ENCODE measurements around the gene PNMA8C. TPM values are rescaled to one million over a fixed set of nuclear protein-coding genes. Genes with fewer than 3 reads are reported as not detected.

Gene PNMA8C
- total RNA-seq, 1 experiment from 2014 or later: not detected

DNA sequence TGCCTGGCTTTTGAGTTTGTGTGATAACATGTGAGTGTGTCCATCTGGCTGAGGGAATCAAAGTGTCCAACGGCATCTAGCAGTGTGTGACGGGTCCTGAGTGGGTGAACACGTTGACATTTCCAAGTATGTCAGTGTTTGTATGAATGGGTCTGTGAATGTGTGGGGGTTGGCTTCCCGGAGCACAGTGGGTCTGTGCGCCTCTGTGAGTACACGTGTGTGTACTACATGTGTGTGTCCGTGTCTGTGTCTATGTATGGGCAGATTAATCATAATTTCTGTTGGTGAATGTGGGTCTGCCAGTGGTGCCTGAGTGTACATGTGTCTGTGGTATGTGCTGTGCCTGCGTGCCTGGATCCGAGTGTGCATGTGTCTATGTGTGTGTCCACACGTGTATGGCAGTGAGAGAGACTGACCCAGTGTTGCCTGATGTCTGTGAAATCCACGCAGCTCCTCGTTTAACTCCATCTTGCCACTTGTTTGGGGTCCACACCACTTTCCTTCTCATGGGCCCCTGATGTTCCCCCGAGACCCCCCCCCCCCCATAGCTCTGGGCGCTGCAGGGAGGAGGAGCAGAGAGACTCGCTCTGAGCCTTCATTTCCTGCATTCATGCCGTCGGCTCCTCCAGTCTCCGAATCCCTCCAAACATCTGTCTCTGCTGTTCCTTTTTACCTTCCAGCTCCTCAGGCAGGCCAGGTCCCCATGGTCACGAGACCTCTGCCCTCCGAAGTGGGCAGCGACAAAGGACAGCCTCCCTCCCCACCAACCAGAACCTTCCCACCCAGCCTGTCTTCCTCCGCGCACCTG is 20.7 kb downstream of the PNMA8C start:
- 0 out of 2 replicates have a peak, but pooled peaks cover 4% of the 10 kb centered on the region for H3K4me1 ChIP-seq (ENCODE audit: insufficient read depth, low read length)
- TF ChIP-seq EZH2 (IDR thresholded peaks at IDR 0.05; ENCODE audit: low read length, unreplicated experiment) (no peak), CTCF (conservative IDR thresholded peaks at IDR 0.05; ENCODE audit: low read depth, low read length) (no peak), EZH2phosphoT487 (IDR thresholded peaks at IDR 0.05; ENCODE audit: borderline replicate concordance, low read length) (no peak)
- no peaks in the 10 kb centered on the region for H4K20me1 ChIP-seq (ENCODE audit: low read length)
- intact Hi-C loops (cut with micrococcal nuclease): loop anchor here (10.0 kb wide), 1 partner anchor 107 kb away; no protein-coding TSS in a partner anchor
- no peak overlapping the region for H3K9ac ChIP-seq (ENCODE audit: low read length)
- POLR2A ChIA-PET (ENCODE audit: unreplicated experiment): no interaction called here
- H3K9me2 ChIP-seq (replicated peaks; ENCODE audit: low read length): no peaks in the 10 kb centered on the region
- DNase-seq (no peak), ATAC-seq (no peak)
- H3K27me3 ChIP-seq (ENCODE audit: low read length): no peaks in the 10 kb centered on the region
- no peaks in the 10 kb centered on the region for H3K36me3 ChIP-seq (ENCODE audit: low read depth, low read length)
- no peaks in the 10 kb centered on the region for H3K9me3 ChIP-seq (ENCODE audit: low read length)
- no peak overlapping the region for H3K4me2 ChIP-seq (ENCODE audit: low read length)
- H3F3A ChIP-seq (ENCODE audit: low read length, unreplicated experiment): no peaks in the 10 kb centered on the region
- H3K4me3 ChIP-seq (ENCODE audit: low read length): no peak overlapping the region
- no peaks in the 10 kb centered on the region for H3K79me2 ChIP-seq (ENCODE audit: low read length)
- no TSS peak for BruUV-seq (replicated peaks)
- H2AFZ ChIP-seq (ENCODE audit: low read length): no peak overlapping the region
- CTCF ChIA-PET: no interaction called here
- H3K27ac ChIP-seq (ENCODE audit: low read length): no peak overlapping the region

GRCh38 chr19:46406976-46407375 is 21.8 kb downstream of the PNMA8C start:
- ChIA-PET POLR2A (ENCODE audit: unreplicated experiment) (no interaction called here), CTCF (no interaction called here)
- no peaks in the 10 kb centered on the region for H3K9me3 ChIP-seq (ENCODE audit: low read length)
- no peaks in the 10 kb centered on the region for H4K20me1 ChIP-seq (ENCODE audit: low read length)
- no peak overlapping the region for H2AFZ ChIP-seq (ENCODE audit: low read length)
- no peak overlapping the region for H3K9ac ChIP-seq (ENCODE audit: low read length)
- H3K9me2 ChIP-seq (replicated peaks; ENCODE audit: low read length): no peaks in the 10 kb centered on the region
- no peaks in the 10 kb centered on the region for H3F3A ChIP-seq (ENCODE audit: low read length, unreplicated experiment)
- intact Hi-C loops (cut with micrococcal nuclease): loop anchor here (10.0 kb wide), 1 partner anchor 108 kb away; no protein-coding TSS in a partner anchor
- H3K27me3 ChIP-seq (ENCODE audit: low read length): no peaks in the 10 kb centered on the region
- H3K27ac ChIP-seq (ENCODE audit: low read length): no peak overlapping the region
- ATAC-seq (no peak), DNase-seq (no peak)
- 0 out of 2 replicates have a peak, but pooled peaks cover 4% of the 10 kb centered on the region for H3K4me1 ChIP-seq (ENCODE audit: insufficient read depth, low read length)
- H3K79me2 ChIP-seq (ENCODE audit: low read length): no peaks in the 10 kb centered on the region
- H3K4me2 ChIP-seq (ENCODE audit: low read length): no peak overlapping the region
- no TSS peak for BruUV-seq (replicated peaks)
- TF ChIP-seq EZH2 (IDR thresholded peaks at IDR 0.05; ENCODE audit: low read length, unreplicated experiment) (no peak), EZH2phosphoT487 (IDR thresholded peaks at IDR 0.05; ENCODE audit: borderline replicate concordance, low read length) (no peak), CTCF (conservative IDR thresholded peaks at IDR 0.05; ENCODE audit: low read depth, low read length) (no peak)
- no peak overlapping the region for H3K4me3 ChIP-seq (ENCODE audit: low read length)
- H3K36me3 ChIP-seq (ENCODE audit: low read depth, low read length): no peaks in the 10 kb centered on the region

All from PC-3 (cell line).